Psoas muscle (tissue), 8 donors: ENCODE measurements around the gene GTF2H4. TPM values are rescaled to one million over a fixed set of nuclear protein-coding genes. Genes with fewer than 3 reads are reported as not detected.

Experiments used
- ATAC-seq, 4 donors: fragments of 200-7000 bp; cut with Tn5 transposase; one replicate each; pipeline ENCODE4 v1.9.1; 2020; ENCODE audit warnings: moderate library complexity in 3 of 4, mild to moderate bottlenecking in 2 of 4
- DNase-seq, 2 donors: peaks; one replicate each; pipeline ENCODE4 v3.0.0-alpha.2; 2020
- H3K27ac ChIP-seq: fragments of 200-600 bp; one replicate; pipeline ENCODE4 v1.8.0; 2022
- H3K27me3 ChIP-seq, 3 donors: fragments of 200-600 bp in 1 of 3; one replicate each; pipeline versions ENCODE4 v1.6.1 to v1.8.0; 2013 to 2022; ENCODE audit warnings: low read length in 2 of 3, mild to moderate bottlenecking in 2 of 3, moderate library complexity in 1 of 3; ENCODE audit not compliant: insufficient read depth in 3 of 3
- H3K36me3 ChIP-seq, 2 donors: fragments of 200-600 bp in 1 of 2; one replicate each; pipeline versions ENCODE4 v1.6.1 to v1.8.0; 2013 to 2022; ENCODE audit warnings: low read depth in 1 of 2, mild to moderate bottlenecking in 1 of 2, moderate library complexity in 1 of 2; ENCODE audit not compliant: insufficient read depth in 1 of 2
- H3K4me1 ChIP-seq: fragments of 200-600 bp; one replicate; pipeline ENCODE4 v1.8.0; 2022
- H3K4me3 ChIP-seq: fragments of 200-600 bp; one replicate; pipeline ENCODE4 v1.8.0; 2022; ENCODE audit warnings: mild to moderate bottlenecking
- H3K9me3 ChIP-seq: fragments of 200-600 bp; one replicate; pipeline ENCODE4 v1.8.0; 2022
- CTCF ChIP-seq: fragments of 200-600 bp; IDR thresholded peaks from one replicate; pipeline ENCODE4 v1.8.0; 2022; ENCODE audit warnings: antibody characterized with exemption
- WGBS, 3 donors: extraction: QIAGEN DNeasy Blood & Tissue Kit; methylation state at CpG; one replicate each; pipeline versions ENCODE4 v1.1.6 to v1.1.7; 2013; 5-methylcytosine and 5-hydroxymethylcytosine counted together
- intact Hi-C, 2 donors: fragments of 100-400 bp; cut with DNase I; formaldehyde crosslinking; loops; one replicate each; pipeline versions ENCODE4 v1.11.0 to v1.14.2; 2022
- polyA plus RNA-seq, 3 donors: library from polyadenylated mRNA; stranded (reverse); fragments of 200-250 nt; gene quantifications; one replicate each; pipeline ENCODE4 v1.2.3, GENCODE V29; 2013
- total RNA-seq, 4 donors: library from RNA; stranded (reverse); fragmentation: NEBNext Ultra II Directional in 2 of 4; extraction: Animal tissue kit (Norgen Biotek cat#: 25700) in 2 of 4; gene quantifications; one replicate each; pipeline versions ENCODE4 v1.2.1 to v1.2.4, GENCODE V29; 2021 to 2023
- donor health status: healthy with polysubstance abuse.
- donor health status: DM: no; HTN: no; CAD: no; lungs with moderate emphysema.
- donor health status: Bipolar disorder and iron deficiency.
- donor health status: healthy.
- donor health status: DM: yes; HTN: yes; CAD: no.
- donor health status: DM: no; HTN: no; CAD: no.
- donor health status: DM: no; HTN: no; CAD: no.
- donor health status: DM: yes; HTN: yes; CAD: no.

The GTF2H4 gene
- total and polyA plus RNA-seq, 7 donors: 13.3 to 30.8 (median 18.9) TPM

GRCh38 chr6:30932665-30933365 is 24.8 kb downstream of the GTF2H4 start:
- peaks cover 10% of the 10 kb centered on the region for H3K9me3 ChIP-seq
- no peaks in the 10 kb centered on the region for H3K27me3 ChIP-seq
- ATAC-seq (no peak), DNase-seq (no peak)
- TF ChIP-seq CTCF: no peak
- no peaks in the 10 kb centered on the region for H3K36me3 ChIP-seq
- H3K4me3 ChIP-seq: no peak overlapping the region
- no peak overlapping the region for H3K27ac ChIP-seq
- no peaks in the 10 kb centered on the region for H3K4me1 ChIP-seq
- 76 to 79% (median 76%) methylated on average over 6 of the region's 6 CpGs for WGBS, 3 donors
- intact Hi-C loops: no loop called here

GRCh38 chr6:30935018-30935417 is 27.0 kb downstream of the GTF2H4 start:
- Histone ChIP-seq H3K27ac (no peak overlapping the region), H3K36me3 (no peaks in the 10 kb centered on the region), H3K4me3 (no peak overlapping the region), H3K27me3 (peaks cover 0 to 3% (median 0%) of the 10 kb centered on the region in 3 donors), H3K9me3 (no peaks in the 10 kb centered on the region), H3K4me1 (no peaks in the 10 kb centered on the region)
- TF ChIP-seq CTCF: no peak
- no peak for ATAC-seq
- intact Hi-C loops: loop anchor here in 1 of 2 donors (5.0 kb wide), 1 partner anchor 112 kb away; no protein-coding TSS in a partner anchor
- 33 to 41% (median 35%) methylated on average over 3 of the region's 3 CpGs for WGBS, 3 donors
- no peak for DNase-seq

- Histone ChIP-seq H3K4me3 (no peak overlapping the region), H3K27me3 (peaks cover 0 to 10% (median 6%) of the 10 kb centered on the region in 3 donors), H3K36me3 (no peaks in the 10 kb centered on the region), H3K4me1 (no peaks in the 10 kb centered on the region), H3K9me3 (no peaks in the 10 kb centered on the region), H3K27ac (no peak overlapping the region)
- DNase-seq (no peak), ATAC-seq (no peak)
- WGBS, 3 donors: 67 to 73% (median 69%) methylated on average over 6 of the region's 6 CpGs
- intact Hi-C loops: loop anchor here in 1 of 2 donors (5.0 kb wide), 1 partner anchor 110 kb away; no protein-coding TSS in a partner anchor
- no peak for TF ChIP-seq CTCF
Observed at GRCh38 chr6:30937265-30937664, 29.3 kb downstream of the GTF2H4 start.

GRCh38 chr6:30938730-30939129 is 30.7 kb downstream of the GTF2H4 start:
- H3K9me3 ChIP-seq: no peaks in the 10 kb centered on the region
- H3K36me3 ChIP-seq: no peaks in the 10 kb centered on the region
- WGBS, 3 donors: 67 to 76% (median 71%) methylated on average over 4 of the region's 4 CpGs
- DNase-seq (no peak), ATAC-seq (no peak)
- no peak overlapping the region for H3K4me3 ChIP-seq
- peaks cover 0 to 20% (median 6%) of the 10 kb centered on the region in 3 donors for H3K27me3 ChIP-seq
- H3K27ac ChIP-seq: no peak overlapping the region
- H3K4me1 ChIP-seq: no peaks in the 10 kb centered on the region
- intact Hi-C loops: loop anchor here in 1 of 2 donors (5.0 kb wide), 1 partner anchor 109 kb away; no protein-coding TSS in a partner anchor
- TF ChIP-seq CTCF: no peak
